Smooth muscle cell of the brain vasculature (primary cell): Measurements from ENCODE around the gene STUB1.
"Not testable (repeated sequence)": the region's sequence is repeated elsewhere in the genome, so short reads cannot be mapped to it uniquely, and the experiment has no call there.

Experiments used
- DNase-seq: peaks from one replicate; pipeline ENCODE4 v3.0.0-alpha.2; 2012; ENCODE audit warnings: low read depth, low spot score

Gene STUB1

GRCh38 chr16:711548-712320, 31.5 kb downstream of the STUB1 start:
- DNase-seq = no peak

DNA sequence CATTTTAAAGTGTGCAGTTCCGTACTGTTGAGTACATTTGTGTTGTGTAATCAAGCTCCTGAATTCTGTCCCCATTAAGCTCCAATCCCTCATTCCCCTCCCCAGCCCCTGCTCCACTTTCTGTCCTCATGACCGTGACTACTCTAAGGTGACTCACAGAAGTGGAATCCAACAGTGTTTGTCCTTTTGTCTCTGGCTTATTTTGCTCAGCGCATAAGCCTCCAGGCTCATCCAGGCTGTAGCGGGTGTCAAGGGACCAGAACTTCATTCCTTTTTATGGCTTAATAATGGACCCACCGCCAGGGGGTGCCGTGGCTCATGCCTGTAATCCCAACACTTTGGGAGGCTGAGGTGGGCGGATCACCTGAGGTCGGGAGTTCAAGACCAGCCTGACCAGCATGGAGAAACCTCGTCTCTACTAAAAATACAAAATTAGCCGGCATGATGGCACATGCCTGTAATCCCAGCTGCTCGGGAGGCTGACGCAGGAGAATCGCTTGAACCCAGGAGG, 32.6 kb downstream of the STUB1 start:
- DNase-seq = not testable (repeated sequence)

DNA sequence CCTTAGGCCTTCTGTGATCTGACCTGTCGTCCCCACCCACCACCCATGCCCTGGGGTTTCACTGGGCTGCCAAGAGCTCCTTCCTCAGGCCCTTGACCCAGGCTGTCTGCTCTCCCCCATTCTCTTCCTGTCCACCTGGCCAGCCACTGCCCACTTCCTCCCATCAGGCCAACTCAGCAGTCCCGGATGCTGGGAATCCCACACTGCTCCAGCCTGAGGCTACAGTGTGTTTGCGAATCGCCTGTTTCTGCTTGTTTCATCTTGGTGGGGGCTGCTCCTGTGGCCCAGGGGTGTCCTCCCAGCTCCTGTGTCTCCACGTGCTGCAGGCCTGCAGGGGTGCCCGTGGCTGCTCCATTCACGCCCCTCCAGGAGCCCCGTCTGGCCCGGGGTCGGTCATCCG, 33.9 kb downstream of the STUB1 start:
- no peak for DNase-seq

DNA sequence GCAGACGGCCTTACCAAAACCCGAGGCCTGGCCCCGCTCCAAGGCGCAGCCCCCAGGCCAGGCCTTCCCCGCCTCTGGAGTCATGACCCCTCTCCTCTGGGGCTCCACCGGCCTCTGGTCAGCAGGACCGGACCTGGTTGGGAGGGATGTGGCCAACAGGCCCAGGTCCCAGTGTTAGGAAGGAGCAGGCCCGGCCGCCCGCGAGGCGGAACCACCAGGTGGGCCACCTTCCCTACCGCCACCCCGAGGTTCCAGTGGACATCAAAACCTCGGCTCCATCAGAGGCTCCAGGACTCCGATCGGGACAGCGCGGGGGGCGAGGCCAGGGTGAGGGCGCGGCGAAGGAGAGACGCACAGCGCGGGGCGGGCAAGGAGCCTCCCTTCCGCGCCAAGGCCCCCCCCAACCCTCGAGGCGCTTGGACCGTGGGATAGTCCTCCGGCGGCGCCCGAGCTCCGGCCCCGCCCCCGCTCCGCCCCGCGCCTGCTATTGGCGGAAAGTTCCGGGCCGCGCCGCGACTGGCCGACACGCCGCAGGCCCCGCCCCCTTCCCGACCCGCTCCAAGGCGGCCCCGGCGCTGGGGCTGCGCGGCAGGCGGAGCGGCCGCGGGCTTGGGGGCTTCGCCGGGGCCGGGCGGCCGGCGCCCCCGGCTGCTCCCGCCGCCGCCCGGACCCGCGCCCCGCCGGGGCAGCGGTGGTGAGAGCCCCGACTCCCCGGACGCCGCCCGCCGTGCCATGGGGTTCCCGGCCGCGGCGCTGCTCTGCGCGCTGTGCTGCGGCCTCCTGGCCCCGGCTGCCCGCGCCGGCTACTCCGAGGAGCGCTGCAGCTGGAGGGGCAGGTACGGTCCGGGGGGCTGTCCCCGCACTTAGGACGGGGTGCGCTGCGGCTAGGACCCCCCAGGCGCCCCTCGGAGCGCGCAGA, 34.6 kb downstream of the STUB1 start, which contains the start of gene METRN:
TSS of gene METRN (plus strand) at position 561 of the 919 bp plus-strand sequence. CDS start at position 733, 172 bp downstream.
- no peak for DNase-seq

DNA sequence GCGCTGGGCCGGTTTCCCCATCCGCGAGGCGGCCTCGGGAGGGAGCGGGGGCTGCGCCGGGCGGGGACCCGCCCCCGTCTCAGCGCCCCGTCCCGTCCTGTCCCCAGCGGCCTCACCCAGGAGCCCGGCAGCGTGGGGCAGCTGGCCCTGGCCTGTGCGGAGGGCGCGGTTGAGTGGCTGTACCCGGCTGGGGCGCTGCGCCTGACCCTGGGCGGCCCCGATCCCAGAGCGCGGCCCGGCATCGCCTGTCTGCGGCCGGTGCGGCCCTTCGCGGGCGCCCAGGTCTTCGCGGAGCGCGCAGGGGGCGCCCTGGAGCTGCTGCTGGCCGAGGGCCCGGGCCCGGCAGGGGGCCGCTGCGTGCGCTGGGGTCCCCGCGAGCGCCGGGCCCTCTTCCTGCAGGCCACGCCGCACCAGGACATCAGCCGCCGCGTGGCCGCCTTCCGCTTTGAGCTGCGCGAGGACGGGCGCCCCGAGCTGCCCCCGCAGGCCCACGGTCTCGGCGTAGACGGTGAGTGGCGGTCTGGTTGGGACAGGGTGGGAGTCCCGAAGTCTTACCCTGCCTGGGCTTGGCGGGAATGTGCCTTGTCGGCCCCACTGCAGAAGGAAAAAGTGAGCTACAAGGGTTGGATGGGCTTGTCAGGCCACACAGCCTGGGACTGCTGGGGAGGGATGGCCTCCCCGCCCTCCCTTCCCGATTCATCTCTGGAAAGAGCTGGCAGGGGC, 35.4 kb downstream of the STUB1 start:
- no peak for DNase-seq

DNA sequence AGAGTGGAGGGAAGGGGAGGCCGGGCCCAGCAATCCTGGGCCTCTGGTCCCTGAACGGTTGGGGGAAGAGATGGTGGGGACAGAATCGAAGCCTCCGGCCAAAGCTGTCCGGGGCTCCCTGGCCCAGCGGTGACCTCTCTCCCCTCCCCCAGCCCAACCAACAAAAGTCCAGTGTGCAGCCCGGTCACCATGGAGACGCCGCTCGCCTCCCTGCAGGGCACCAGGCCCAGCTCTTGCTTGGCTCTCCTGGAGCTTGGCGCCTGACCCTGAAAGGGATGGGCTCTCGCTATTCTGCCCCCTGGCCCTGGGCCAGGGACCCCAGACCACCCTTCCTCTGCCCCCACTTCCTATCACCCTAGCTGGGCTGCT, 36.0 kb downstream of the STUB1 start:
- DNase-seq = no peak

DNA sequence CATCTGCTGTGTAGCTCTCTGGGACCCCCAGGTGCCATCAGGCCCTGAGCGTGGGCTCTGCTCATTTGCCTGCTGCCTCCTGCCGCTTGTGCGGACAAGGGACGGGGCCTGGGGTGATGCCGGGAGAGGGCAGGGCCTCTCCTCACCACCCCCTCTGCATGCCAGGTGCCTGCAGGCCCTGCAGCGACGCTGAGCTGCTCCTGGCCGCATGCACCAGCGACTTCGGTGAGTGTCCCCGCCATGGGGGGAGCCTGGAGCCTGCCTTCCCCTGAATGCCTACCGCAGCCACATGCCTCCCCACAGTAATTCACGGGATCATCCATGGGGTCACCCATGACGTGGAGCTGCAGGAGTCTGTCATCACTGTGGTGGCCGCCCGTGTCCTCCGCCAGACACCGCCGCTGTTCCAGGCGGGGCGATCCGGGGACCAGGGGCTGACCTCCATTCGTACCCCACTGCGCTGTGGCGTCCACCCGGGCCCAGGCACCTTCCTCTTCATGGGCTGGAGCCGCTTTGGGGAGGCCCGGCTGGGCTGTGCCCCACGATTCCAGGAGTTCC, 36.6 kb downstream of the STUB1 start:
- no peak for DNase-seq

DNA sequence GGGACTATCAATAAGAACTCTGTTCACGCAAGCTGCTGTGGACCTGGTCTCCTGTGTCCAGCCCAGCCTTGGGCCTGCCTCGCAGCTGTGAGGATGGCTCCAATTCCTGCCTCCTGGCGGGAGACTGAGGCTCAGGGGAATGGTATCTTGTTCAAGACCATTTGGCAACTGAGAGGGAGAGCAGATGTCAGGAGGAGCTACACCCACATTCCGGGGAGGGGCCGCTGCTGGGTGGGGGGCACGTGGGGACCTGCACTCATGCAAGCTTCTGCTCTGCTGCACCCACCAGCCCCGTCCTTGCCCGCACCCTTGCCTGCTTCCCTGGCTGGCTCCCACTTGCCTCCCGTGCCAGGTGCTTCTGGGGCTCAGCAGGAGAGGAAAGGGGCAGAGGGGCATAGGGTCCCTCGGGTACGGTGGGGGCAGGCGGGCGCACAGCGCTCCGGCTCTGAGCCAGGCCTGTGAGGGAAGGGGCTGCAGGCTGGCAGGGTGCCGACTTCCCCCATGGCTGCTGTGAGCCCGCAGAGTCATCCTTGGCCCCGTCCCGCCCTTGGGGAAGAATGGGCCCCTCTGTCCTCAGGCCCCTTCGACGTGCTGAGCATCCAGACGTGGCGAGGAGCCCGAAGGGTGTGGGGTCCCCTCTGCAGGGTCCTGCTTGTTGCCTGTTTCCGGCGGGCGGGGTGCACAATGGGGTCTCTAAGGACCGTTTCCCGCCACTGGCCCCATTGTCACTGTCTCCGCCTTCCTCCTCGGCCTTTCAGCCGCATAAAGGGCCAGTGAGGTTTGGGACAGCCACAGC, 37.4 kb downstream of the STUB1 start:
- no peak for DNase-seq

DNA sequence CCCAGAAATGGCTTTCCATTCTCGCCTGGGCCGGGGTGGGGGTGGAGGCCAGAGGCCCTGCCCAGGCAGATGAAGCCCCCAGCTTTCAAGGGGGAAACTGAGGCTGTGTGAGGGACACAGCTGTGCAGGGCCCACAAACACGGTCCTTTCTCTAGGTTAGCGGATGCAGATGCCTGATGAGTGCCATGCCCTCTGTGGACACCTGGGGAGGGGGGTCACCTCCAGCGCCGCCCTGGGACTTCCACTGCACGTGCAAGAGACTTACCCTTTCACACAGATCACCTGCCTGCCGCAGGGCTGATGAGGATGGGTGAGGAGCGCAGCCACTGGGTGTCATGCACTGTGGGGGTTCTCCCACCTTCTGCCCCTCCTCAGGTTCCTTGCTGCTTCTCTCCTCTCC, 38.2 kb downstream of the STUB1 start:
- no peak for DNase-seq

DNA sequence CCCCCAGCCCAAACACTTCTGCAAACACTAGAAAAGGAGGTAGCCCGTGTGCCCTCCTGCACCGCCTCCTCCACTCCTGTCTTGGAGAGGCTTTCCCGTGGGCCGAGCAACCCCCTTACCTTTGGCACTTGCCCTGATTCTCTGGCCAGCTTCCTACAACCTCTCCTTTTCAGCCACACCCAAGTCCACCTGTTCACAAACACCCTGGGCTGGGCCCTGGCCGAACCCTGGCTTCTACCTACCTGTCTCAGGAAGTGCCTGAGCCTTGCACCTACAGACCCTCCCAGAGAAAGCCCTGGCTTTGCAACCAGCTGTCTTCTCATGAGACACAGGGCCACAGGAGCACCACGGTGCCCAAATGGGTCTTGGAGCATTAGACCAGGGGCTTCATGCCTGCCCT, 38.7 kb downstream of the STUB1 start:
- no peak for DNase-seq

- no peak for DNase-seq
Observed at GRCh38 chr16:719815-720446, 39.7 kb downstream of the STUB1 start.

- DNase-seq = no peak
Observed at GRCh38 chr16:720447-720989, 40.3 kb downstream of the STUB1 start.

GRCh38 chr16:720990-721764, 41.0 kb downstream of the STUB1 start, which contains the start of gene ANTKMT:
Gene ANTKMT (plus strand): TSS chr16:721146. CDS start chr16:721275, 129 bp downstream.
- no peak for DNase-seq

GRCh38 chr16:721765-722540, 41.7 kb downstream of the STUB1 start:
- DNase-seq = no peak

GRCh38 chr16:722835-723633, 42.8 kb downstream of the STUB1 start:
- DNase-seq = no peak

DNA sequence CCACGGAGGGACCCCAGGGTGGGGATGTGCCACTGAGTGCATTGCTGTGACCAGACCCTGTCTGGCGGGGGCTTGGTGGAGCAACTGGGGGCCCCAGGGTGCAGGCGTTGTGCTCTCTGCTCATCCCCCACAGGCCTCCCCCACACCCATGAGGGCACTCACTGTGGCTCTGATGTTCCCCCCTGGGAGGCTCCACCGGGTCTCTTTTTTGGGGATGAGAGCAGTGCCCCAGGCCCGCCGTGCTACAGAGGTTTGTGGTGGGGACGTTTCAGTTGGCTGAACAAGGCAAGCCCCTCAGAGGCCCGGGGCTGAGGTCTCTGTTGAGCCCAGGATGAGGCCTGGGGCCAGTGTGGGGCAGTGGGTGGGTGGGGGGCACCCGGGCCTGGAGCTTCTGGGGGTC, 43.5 kb downstream of the STUB1 start:
- DNase-seq = no peak
